GM21723 (cell line): ENCODE data around the gene AMOTL1.
"Not testable (repeated sequence)": the region's sequence is repeated elsewhere in the genome, so short reads cannot be mapped to it uniquely, and the experiment has no call there.

ENCODE experiments used
- ATAC-seq: cut with Tn5 transposase; IDR thresholded peaks from one replicate; pipeline ENCODE4 v1.9.1; 2021; ENCODE audit warnings: mild to moderate bottlenecking, moderate library complexity; ENCODE audit not compliant: unreplicated experiment

Gene AMOTL1

DNA sequence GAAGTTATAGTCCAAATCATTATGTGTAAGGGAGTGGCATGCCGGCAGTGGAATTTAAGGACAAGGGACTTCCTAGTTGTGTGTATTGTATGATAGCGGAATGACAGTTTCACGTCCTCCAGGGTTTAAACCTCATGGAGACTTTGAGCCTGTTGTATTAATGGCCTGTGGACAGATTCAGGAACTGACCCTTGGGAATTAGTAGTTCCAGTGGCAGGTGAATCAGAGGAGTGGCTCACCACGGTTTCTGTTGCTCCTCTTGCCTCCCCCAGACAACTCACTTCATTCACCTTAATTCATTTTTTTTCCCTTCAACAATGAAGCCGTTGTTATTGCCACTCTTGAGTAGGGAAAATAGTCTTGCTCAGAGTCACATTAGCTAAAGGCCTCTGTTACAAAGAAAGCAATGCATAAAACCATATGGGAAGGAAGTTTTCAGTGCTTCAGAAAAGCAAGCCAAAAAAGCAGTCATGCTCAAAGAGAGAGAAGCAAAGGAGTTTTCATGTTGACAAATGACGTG, 22.6 kb downstream of the AMOTL1 start:
- no peak for ATAC-seq

DNA sequence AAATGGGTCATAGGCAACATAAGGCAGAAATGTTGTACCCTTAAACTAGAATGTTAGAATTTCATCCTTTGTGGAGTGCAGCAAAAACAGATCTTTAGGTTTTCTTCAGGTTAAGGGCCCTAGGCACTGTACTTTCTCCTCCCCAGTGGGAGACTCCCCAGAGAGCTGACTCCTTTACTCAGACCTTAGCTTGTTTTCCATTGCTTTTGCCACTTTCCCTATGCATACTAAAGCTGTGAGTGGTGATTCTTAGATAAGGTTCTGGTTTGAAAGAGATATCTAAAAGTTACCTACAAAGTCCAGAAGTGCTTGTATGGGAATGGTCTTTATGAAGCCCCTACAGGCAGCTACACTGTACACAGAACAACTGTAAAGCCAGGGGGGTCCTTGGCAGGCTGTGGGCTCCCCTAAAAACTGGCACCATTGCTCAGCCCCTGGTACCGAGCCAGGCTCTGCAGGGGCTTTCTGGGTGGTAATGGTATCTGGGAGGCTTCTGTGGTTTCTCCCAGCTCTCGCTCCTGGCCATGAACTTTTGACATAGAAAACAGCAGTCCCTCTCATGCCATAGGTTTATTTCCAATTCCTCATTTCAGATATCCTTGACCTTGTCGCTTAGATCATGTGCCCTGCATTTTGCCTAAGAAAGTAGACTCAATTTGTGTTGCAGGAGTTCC, 23.2 kb downstream of the AMOTL1 start:
- no peak for ATAC-seq

DNA sequence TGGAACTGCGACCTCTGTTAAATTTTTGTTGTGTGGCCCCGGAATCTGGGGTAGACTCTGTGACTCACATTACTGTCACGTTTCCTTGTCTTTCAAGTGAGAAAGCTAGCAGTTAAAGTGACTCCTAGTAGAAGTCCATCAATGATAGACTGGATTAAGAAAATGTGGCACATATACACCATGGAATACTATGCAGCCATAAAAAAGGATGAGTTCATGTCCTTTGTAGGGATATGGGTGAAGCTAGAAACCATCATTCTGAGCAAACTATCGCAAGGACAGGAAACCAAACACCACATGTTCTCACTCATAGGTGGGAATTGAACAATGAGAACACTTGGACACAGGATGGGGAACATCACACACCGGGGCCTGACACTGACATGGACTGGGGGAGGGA, 23.8 kb downstream of the AMOTL1 start:
- not testable (repeated sequence) for ATAC-seq

DNA sequence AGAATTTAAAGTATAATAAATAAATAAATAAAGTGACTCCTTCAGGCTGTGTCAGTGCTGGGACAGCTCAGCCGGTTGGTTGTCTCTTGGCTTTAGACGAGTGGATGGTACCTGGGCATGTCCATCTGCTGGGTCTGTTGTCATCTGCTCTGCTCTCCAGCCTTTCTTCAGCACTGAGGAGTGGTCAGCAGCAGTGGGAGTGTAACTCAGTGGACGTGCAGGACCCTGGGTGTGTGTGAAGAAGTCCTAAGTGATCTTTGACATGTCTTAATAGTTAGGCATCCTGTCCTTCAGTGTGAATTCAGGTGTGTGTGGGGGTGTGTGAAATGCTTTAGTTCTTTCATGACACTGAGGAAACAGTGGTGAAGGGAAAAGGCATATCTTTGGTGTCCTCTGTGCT, 24.3 kb downstream of the AMOTL1 start:
- ATAC-seq = no peak

DNA sequence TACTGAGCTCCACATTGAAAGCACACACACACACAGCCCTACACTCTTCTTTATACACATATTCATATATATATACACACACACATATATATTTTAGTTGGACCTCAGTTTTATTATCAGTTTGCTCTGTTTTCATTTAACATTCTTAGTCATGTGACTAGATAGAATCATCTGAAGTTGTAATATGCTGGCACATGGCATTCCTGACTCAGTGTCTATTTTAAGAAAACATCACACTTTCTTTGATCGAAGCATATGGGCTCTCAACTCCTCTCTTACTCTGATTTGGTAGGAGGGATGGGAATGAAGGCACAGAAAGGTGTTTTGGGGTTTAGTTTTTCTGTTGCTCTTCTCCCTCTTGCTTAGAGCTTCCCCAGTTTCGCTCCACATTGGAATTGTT, 24.8 kb downstream of the AMOTL1 start:
- no peak for ATAC-seq

DNA sequence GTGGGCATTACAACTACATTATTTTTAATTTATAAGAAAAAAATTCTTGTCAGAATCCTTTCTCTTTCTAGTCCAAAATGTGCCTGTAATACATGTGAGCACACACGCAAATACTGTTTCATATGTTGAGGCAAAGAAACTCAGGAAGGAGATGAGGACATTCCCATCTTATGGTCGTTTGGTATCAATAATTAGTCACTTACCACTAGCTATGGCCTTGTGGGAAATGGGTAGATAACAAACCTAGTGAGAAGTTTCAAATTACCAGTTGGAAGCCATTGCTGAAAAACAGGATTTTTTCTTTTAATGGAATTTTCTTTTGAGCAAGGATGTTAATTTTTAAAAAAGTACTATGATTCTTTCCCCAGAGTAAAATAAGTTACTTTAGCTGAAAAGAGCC, 25.7 kb downstream of the AMOTL1 start:
- ATAC-seq = no peak

DNA sequence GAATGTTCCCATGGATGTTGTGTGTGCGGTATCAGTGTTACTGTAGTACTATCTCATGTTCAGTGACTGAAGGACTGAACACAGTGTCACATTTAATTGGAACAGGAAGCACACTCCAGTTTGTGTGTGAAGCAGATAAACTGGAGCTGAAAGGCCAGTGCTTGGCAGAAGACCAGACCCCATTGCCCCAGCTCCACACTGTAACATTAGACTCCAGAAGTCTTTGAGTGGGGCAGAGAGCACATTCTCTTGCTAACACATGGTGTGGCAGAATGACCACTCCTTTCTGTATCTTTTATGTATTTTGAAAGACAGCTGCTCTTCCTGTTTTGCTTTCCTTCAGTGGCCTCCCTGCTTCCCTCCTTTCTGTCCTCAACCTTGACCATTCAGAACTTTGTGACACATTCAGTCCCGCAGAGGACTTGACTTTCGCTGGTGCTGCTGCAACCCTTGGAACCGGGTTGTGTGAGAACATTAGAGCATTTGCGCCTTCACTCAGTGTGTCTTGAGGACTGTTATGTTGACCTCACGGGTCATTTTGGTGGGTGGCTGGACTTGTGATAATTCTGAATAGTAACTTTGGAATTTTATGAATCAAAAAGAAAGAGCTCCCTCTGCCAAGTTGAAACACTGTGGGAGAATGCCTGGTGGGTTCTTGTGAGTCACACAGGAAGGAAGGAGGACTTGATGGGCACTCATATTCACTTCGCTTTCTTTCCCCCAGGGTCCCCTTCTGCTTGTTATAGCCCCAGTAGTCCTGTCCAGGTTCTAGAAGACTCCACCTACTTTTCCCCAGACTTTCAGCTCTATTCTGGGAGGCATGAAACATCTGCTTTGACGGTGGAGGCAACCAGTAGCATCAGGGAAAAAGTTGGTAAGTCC, 26.4 kb downstream of the AMOTL1 start:
- ATAC-seq = no peak

DNA sequence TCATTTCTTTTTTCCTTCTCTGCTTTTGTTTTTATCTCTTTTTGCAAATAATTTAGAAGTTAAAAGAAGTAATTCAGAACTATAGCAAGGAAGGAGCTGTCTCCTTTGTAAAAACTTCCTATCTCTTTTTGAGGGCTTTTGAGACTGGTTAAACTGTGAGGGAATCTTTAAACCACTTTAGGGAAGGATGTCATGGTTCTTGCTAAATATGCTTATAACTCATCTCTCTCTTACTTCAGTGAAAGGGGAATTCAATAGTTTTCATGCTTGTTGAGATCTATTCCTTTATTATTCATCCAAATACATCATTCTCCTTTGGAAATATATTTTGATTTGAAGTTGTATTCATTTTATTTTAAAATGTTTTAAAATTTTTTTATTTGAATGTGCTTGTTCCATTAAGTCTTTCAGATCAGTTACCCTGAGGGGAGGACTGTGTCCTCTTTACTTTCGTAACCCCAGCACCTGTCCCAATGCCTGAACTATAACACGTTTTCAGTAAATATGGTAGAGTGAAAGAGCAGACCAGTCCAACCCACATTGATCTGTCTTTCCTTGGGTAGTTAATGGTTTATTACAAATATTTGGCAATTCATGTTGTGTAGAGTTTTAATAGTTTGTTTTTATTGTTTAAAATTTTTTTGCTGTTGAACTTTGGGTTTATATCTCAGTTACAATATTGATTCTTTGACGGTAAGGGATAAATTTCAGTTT, 27.5 kb downstream of the AMOTL1 start:
- ATAC-seq = no peak

DNA sequence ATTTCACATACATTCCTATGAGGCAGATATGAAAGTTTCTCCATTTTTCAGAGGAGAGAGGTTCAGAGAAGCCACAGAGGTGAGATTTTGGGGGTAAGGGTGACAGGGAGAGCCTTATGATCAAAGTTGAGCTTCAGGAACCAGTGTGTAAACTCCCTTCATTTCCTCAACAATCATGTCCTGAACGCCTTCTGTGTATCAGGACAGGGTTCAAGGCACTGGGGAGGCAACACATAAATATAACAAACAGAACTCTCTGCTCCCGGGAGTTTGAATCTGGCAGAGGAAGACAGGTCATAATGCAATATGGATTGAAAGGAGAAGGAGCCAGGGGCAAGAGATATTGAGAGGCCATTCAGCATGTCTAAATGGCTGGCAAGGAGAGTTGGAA, 28.0 kb downstream of the AMOTL1 start:
- ATAC-seq = no peak

DNA sequence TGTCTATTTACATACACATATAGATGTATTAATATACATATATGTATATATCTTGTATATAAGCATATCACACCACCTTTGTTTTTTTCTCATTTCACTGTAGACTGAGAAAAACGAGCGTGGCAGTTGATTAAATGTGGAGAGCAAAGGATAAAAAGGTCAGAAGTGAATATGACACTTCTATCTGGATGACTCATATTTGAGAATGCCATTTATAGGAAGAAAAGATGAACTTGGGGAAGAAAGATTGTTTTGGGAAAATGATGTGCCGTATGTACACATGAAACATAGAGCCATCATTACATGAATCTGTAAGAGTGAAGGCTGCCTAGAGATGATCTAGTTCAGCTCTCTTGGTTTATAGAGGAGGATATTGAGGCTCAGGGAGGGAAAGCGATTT, 28.7 kb downstream of the AMOTL1 start:
- no peak for ATAC-seq

DNA sequence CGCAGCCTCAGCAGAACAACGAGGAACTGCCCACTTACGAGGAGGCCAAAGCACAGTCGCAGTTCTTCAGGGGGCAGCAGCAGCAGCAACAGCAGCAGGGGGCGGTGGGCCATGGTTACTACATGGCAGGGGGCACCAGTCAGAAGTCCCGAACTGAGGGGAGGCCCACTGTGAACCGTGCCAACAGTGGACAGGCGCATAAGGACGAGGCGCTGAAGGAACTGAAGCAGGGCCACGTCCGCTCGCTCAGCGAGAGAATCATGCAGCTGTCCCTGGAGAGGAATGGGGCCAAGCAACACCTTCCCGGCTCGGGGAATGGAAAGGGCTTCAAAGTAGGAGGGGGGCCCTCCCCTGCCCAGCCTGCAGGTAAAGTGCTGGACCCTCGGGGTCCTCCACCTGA, 31.6 kb downstream of the AMOTL1 start:
- ATAC-seq = no peak

DNA sequence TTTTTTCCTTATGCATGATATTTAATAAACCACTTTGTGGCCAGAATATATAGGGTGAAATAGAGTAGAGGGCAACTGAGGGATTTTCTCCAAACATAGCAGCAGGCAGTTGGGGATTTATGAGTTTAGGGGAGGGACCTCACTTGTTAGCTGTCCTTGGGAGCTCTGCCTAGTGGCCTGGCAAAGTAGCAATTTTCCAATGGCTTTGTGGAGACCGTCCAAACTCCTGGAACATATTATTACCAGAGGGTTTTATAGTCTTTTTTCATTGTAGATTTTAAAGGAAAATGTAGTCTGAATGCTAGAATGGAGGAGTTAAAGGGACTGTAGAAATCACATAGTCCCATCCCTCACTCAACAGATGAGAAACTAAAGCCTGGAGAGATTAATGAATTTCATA, 32.3 kb downstream of the AMOTL1 start:
- no peak for ATAC-seq

DNA sequence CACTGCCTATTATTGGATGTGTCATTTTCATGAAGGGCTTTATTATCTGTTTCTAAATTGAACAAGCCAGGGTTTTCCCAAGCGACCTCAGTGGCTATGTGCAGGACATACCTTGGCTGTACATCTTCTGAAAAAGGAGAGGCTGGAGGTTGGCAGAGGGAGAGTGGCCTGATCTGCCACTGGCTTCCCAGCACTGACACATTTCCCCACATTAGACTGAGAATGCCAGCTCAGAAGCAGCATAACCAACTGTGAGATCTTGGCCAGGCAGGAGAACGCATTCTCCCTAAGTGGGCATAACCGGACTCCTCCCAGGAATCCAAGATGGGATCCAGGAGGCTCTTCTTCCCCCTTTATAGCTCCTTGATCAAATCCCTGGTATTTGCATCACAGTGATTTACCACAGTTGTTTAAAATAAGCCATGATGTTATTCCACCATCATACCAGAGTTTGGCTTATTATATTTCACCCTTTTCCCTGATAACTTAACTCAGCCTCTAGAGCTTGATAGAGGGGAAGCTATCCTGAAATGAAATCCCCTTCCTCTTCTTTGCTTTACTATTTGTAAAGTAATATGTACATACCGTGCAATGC, 33.8 kb downstream of the AMOTL1 start:
- no peak for ATAC-seq

DNA sequence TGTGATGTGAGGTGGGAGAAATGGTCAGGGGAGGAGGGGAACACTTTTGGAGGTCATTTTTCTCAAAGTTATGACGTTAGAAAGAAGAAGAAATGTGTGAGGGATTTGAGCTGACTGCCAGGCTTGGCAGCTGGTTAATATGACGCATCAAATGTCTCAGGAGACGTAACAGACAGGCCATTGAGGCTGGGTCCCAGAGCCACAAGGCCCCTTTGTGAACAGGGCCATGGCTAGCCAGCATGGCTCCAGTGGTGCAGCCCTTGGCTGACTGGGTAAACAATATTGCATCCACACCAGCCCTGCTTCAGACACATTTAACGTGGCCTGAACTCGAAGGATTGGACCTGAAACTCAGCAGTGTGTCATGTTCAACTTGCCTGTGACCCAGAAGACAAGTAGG, 34.3 kb downstream of the AMOTL1 start:
- no peak for ATAC-seq

DNA sequence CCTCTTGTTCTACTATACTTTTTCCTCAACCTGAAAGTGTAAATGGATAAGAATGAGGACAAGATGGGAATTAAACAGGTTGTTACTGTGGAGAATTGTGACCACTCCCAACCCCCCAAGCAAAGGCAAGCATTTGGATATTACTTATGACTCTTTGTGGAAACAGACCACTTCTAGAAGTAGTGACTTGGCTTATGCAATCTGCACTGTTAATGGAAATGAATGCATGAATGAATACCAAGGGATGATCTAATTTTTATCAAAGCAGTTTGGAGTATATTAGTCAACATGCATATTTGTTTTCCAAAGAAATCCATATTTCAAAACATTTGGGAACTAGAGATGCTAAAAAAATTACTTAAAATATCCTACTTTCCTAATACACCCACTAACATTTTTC, 35.3 kb downstream of the AMOTL1 start:
- no peak for ATAC-seq

DNA sequence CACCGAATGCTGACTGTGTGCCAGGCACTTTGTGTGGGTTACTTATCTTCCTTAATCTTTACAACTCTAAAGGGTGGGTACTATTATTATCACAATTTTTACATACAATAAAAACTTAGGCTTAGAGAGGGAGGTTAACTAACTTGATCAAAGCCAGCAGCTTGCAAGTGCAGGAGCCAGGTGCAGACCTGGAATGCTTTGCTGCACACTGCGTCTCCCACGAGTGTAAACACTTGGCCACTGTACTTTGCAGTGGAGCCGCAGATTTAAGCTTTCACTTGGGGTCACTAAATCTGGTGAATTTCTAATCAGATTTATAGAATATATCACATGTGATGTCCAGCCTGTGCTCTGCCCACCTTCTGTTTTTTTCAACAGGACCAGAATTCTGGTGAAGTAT, 36.7 kb downstream of the AMOTL1 start:
- ATAC-seq = no peak

DNA sequence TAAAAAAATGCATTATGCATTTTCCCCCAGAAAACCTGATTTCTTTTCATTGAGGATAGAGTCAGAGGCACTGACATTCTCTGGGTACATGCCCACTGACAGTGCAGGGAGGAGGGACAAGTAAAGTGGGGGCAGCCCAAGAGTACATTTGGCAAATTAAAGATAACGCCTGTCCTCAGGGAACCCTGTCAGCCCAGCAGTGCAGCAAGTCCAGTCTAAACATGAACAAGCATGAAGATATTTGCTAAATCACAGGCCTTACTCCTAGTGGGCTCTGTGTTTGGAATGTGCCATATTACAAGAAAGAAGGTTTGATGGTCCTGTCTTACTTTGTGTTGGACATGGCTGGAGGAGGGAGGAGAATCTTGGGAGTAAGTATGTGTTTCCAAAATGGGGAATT, 37.9 kb downstream of the AMOTL1 start:
- no peak for ATAC-seq

DNA sequence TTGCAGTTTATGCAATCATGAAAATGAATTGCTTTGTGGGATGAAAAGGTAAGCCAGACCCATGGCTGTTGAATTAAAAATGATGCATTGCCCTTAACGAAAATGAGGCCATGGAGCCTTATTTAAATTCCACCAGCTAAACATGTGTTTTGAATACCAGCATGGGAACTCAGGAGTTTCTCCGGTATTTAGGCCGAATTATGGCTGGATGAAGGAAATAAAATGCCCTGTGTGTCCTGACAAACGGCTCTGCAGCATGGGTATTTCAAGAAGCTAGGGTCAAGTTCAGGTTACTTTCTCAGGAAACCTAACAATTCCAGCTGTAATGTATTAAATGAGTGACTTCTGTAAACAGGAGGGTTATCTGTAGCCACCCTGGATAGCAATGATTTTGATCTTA, 38.3 kb downstream of the AMOTL1 start:
- ATAC-seq = no peak

DNA sequence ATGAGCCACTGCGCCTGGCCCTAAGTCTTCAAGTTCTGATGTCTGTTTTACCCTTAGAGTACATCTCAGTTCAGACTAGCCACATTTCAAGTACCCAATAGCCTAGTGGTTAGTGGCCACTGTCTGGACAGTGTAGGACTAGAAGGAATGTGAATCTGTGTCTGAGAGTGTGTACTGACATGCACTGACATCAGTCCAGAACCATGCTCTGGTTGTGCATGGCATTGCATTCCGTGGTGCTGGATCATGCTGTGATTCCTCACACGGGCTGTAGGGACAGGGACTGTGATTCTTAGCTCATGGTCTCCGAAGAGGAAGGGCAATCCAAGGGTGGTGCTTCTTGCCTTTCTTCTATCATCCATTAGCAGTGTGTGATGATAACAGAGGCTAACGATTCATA, 41.1 kb downstream of the AMOTL1 start:
- ATAC-seq = no peak

DNA sequence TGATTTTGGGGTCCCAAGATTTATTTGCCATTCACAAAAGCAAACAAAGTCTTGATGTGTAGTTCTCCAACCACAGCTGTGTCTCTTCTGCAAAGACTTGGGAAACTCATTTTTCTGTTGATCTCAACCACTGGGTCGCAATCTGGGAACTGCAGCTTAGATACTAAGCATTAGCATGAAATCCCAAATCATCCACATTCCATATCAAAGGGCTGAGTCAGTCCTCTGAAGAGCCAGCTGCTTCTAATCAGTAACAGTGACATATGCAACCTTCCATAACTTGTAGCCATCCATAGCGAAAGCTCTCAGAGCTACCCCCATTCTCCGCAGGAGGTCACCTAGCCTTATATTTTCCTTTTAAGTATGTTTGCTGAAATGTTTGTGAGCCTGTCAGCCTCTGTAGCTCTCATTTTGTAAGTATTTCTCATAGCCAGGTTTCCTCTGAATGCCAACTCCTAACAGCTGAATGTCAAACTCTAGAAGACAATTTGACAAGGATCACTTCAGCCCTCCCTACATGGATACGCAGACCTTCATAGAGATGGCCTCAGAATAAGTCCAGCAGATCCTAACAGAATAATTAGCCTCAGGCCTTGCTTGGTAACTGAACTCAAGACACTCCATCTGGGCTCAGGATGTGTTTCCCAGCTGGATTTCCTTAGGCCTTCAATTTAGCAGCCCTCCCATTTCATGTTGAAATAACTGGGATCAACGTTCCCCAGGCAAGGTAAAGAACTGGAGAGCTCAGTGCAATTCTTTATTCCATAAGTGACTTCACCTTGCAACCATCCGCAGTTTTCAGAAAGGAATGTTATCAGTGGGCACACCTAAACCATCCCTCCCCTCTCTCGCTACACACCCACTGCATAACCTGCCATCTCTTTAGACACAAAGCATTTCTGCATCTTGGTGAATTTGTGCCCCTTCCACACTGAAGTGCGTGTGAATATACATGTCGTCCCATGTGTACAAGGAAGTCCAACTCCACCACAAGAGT, 44.9 kb downstream of the AMOTL1 start:
- ATAC-seq = not testable (repeated sequence)
